RKO (cell line): ENCODE data around the gene ESR2.
"Not testable (repeated sequence)": the region's sequence is repeated elsewhere in the genome, so short reads cannot be mapped to it uniquely, and the experiment has no call there.

Experiments
- DNase-seq: peaks from one replicate; pipeline ENCODE4 v3.0.0-alpha.2; 2016; ENCODE audit warnings: low spot score

Gene ESR2

GRCh38 chr14:64220466-64220865 lies 73.7 kb downstream of the ESR2 start:
- no peak for DNase-seq

- DNase-seq = no peak
These were observed 74.1 kb downstream of the ESR2 start for GRCh38 chr14:64220056-64220455.

GRCh38 chr14:64218344-64219240 lies 75.6 kb downstream of the ESR2 start:
- no peak for DNase-seq

GRCh38 chr14:64217834-64218233 lies 76.3 kb downstream of the ESR2 start:
- no peak for DNase-seq

GRCh38 chr14:64217308-64217707 lies 76.9 kb downstream of the ESR2 start:
- no peak for DNase-seq

- DNase-seq = no peak
These were observed 78.2 kb downstream of the ESR2 start for GRCh38 chr14:64215978-64216377.

GRCh38 chr14:64215274-64215673 lies 78.9 kb downstream of the ESR2 start:
- DNase-seq = no peak

GRCh38 chr14:64213853-64214570 lies 80.2 kb downstream of the ESR2 start:
- DNase-seq = no peak

GRCh38 chr14:64213086-64213485 lies 81.1 kb downstream of the ESR2 start:
- DNase-seq = no peak

- no peak for DNase-seq
These were observed 81.5 kb downstream of the ESR2 start for GRCh38 chr14:64212666-64213065.

- DNase-seq = not testable (repeated sequence)
These were observed 83.3 kb downstream of the ESR2 start for GRCh38 chr14:64210912-64211311.

GRCh38 chr14:64210216-64210615 lies 84.0 kb downstream of the ESR2 start:
- DNase-seq = no peak

GRCh38 chr14:64209444-64210131 lies 84.6 kb downstream of the ESR2 start:
- DNase-seq = no peak

- no peak for DNase-seq
These were observed 85.2 kb downstream of the ESR2 start for GRCh38 chr14:64208981-64209380.

- no peak for DNase-seq
These were observed 85.9 kb downstream of the ESR2 start for GRCh38 chr14:64208261-64208660.

GRCh38 chr14:64203366-64204006 lies 90.7 kb downstream of the ESR2 start:
- no peak for DNase-seq

- no peak for DNase-seq
These were observed 91.5 kb downstream of the ESR2 start for GRCh38 chr14:64202716-64203115.

GRCh38 chr14:64201921-64202545 lies 92.1 kb downstream of the ESR2 start:
- no peak for DNase-seq

- no peak for DNase-seq
These were observed 92.9 kb downstream of the ESR2 start for GRCh38 chr14:64201296-64201695.

- DNase-seq = no peak
These were observed 94.0 kb downstream of the ESR2 start for GRCh38 chr14:64200170-64200569.

- no peak for DNase-seq
These were observed 95.7 kb downstream of the ESR2 start for GRCh38 chr14:64198486-64198885.

GRCh38 chr14:64197996-64198395 lies 96.2 kb downstream of the ESR2 start:
- no peak for DNase-seq
